HG03571 (cell line): Measurements from ENCODE around the gene SLCO3A1.
A peak's percentile ranks its signal among the peaks of the same experiment; 100 is the strongest.
"Not testable (repeated sequence)": the region's sequence is repeated elsewhere in the genome, so short reads cannot be mapped to it uniquely, and the experiment has no call there.

Source experiments
- ATAC-seq: cut with Tn5 transposase; IDR thresholded peaks from one replicate; pipeline ENCODE4 v1.9.1; 2021; ENCODE audit not compliant: unreplicated experiment

Gene SLCO3A1

DNA sequence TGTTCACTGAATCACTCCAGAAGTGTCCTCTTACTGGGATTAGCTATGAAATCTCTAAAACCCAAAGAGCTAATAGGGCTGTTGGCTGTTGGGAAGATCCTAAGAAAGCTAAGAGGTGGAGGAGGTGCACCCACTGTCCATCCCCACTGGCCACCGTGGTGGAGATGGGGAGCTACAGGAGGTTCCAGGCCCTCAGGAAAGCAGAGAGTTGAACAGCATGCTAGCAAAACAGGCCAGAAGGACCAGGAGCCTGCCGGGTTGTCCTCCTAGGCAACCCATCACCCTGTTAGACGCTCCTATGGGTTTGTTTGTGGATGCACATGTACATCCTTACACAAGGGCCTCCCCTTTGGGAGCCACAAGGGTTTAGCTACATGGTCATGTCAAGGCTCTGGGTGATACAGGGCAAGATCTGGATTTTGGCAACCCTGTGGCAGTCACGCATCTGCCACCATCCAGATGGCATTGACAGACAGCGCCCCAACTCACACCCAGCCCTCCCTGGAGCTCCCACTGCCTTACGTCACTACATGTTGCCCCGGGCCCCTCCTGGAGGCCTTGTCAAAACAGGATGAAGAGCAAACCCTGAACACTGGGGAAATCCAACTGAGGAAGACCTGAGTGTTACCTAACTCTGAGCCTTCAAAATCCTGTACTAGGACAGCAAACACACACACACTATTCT lies 208.1 kb downstream of the SLCO3A1 start:
- no peak for ATAC-seq

DNA sequence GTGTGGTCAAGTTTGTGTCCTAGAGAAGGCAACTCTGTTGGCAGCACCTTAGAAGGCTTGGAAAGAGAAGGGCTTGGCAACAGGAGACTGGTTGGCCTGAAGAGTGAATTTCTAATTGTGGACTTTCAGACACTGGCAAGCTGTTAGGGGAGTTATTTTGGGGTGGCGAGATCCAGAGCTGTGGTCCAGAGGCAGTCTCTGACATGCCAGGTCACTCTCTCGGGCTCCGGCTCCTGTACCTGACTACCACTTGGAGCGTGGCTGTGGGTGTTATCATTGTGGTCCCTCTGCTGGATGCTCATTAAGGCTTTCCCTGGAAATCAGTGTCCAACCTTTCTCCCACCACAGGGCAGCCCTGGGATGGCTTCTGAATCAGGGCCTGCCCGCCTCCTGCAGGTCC lies 209.0 kb downstream of the SLCO3A1 start:
- no peak for ATAC-seq

GRCh38 chr15:92068121-92068520 lies 214.6 kb downstream of the SLCO3A1 start:
- peak; percentile 61 for ATAC-seq

DNA sequence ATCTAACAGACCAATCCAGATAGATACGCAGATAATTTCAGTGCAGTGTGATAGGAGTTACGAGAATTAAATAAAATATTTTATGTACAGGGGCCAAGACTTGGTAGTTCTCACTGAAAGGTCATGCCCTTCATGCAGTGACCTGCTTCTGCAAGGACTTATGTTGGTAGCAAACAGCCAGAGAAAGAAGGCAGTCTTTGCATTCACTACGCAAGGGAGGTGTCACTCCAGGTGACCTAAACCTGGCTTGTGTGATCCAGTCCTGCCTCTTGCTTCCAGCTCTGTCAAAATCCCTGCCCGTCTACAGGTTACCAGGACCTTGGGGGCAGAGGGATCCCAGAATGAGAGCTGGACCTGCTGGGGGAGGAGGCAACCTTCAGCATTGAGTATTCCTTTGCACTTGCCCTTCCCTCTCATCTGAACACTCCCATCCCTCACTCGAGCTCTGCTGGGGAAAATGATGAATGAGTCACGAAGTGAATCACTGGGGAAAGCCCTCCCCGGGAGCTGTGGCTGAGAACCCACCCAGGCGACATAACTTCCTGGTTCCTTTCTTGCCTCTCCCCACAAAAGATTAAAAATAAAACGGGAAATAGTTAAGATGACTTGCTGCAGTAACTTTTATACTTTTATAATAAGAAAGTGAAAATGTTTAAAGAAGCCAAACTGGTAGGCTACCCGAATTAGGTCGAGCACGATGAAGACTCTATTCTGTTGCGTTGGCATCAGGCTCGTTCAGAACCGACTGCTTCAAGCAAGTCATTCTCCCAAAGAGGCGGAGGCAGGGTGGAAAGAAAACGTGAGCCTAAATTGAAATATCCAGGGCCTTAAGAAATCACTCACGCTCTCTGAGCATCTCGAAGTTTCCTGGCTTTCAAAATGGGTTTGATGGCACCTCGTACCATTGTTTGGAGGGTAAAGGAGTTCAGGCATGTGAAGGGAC lies 216.1 kb downstream of the SLCO3A1 start:
- ATAC-seq, result peak; percentile 44

DNA sequence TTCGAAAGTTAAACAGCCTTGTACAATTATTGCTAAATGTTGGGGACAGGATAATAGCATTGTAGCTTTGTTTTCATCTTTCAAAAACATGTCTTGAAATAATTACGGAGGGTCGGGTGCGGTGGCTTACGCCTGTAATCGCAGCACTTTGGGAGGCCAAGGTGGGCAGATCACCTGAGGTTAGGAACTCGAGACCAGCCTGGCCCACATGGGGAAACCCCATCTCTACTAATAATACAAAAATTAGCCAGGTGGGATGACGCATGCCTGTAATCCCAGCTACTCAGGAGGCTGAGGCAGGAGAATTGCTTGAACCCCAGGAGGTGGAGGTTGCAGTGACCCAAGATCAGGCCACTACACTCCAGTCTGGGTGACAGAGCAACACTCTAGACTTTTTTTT lies 216.7 kb downstream of the SLCO3A1 start:
- not testable (repeated sequence) for ATAC-seq

DNA sequence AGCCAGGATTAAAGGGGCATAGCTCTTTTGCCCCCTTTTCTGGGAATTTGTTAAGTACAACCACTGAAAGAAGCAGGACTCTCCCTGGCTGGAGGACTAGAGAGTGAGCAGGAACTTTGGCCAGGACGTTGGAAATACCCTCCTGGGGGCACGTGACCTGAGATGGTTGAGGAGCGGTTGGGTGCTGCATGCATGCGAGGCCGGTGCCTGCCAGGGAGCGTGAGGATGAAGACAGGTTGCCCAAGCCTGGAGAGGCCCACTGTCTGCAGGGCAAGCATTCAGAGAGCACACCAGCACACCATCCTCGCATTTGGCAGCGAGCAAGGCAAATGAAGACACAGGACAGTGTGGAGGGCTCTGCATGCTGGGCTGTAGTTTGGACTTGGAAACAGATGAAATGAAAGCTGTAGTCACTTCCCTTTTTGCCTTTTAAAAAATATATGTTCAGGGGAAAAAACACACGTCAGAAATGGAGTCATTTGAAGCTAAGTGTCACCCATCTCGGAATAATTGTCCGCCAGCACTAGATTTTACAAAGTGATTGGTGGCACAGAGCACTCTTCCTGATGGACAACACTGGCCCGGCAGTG lies 217.6 kb downstream of the SLCO3A1 start:
- ATAC-seq, result no peak

DNA sequence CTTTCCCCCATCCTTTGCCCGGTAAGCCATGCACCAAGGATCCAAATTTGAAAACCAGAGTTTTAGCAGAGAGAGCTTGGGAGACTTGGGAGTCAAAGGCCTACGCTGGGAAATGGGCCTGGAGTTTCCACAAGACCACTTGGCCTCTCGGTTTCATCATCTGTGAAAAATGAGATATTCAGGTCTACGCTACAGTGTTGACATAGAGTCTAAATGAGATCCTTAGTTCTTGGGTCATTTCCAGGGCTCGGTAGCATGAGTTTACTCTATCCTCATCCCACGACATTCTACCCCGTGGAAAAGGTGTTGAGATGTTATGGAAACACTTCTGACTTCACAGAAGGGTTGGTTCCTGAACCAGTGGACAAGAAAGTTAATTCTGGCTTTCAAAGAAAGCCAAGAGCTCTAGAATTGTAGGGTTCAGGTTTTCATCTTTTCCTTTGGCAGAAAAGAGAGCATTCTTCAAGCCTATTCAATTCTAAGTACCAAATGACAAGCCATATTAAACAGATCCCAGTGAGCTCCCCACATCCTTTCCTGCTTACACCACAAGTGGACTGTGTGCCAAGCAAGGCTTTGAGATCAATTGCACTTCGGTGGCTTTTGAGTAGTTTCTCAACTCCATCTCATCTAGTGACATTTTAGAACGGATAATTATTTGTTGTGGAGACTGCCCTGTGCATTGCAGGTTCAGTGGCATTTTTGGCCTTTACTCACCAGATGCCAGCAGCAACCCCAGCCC lies 219.7 kb downstream of the SLCO3A1 start:
- no peak for ATAC-seq

DNA sequence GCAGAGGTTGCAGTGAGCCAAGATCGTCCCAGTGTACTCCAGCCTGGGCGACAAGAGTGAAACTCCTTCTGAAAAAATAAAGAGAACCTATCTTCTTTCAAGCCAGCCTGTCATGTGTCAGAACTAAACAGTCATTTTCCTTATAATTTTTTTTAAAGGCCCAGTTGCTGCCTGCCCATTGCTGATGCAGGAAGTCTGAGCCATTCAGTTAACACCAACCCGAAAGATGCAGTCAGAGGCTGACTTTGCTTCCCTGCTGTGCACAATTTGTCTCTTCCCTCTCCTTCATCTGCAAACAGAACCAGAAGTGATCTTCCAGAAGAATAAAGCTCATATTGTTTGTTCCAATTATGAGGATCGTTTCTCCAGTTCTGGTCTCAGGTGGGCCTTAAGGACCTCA lies 220.6 kb downstream of the SLCO3A1 start:
- ATAC-seq, result no peak

DNA sequence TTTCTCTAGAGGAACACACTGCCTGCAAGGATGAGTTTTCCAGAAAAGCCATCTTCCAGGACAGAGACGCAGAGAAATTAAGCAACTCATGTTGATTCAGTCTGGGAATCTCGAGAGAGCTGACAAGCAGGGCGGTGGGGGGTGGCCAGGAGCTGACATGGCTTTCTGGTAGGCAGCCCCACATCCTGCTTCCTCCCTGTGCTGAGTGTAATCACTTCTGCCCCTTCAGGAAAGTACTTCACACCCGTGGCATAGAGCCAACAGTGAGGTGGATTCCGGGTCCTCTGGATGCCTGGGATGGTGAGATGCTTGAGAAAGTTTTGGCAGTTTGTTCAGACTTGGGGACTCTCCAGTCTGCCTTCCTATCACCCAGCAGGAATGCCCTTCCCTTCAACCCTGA lies 221.1 kb downstream of the SLCO3A1 start:
- ATAC-seq, result no peak

- ATAC-seq, result no peak
These were observed 222.3 kb downstream of the SLCO3A1 start for GRCh38 chr15:92075764-92076163.

- no peak for ATAC-seq
These were observed 223.0 kb downstream of the SLCO3A1 start for GRCh38 chr15:92076541-92076940.

GRCh38 chr15:92077353-92078085 lies 224.0 kb downstream of the SLCO3A1 start:
- peak; percentile 79 for ATAC-seq

GRCh38 chr15:92078270-92078669 lies 224.8 kb downstream of the SLCO3A1 start:
- no peak for ATAC-seq

GRCh38 chr15:92079047-92079446 lies 225.5 kb downstream of the SLCO3A1 start:
- no peak for ATAC-seq

GRCh38 chr15:92079647-92080255 lies 226.2 kb downstream of the SLCO3A1 start:
- ATAC-seq, result no peak

GRCh38 chr15:92082006-92082843 lies 228.7 kb downstream of the SLCO3A1 start:
- ATAC-seq, result no peak

GRCh38 chr15:92083190-92083589 lies 229.7 kb downstream of the SLCO3A1 start:
- no peak for ATAC-seq

- no peak for ATAC-seq
These were observed 233.7 kb downstream of the SLCO3A1 start for GRCh38 chr15:92087211-92087610.

GRCh38 chr15:92091155-92091734 lies 237.7 kb downstream of the SLCO3A1 start:
- ATAC-seq, result no peak
